Stimulated activated CD8-positive, alpha-beta memory T cell treated with anti-CD3 and anti-CD28 coated beads, Interleukin-7, amount 100 ng/mL, for 4 hours (primary cell): ENCODE results near the gene SYDE2.

Experiments used
- DNase-seq, 2 donors: peaks; one replicate each; pipeline ENCODE4 v3.0.0-alpha.2; 2020; ENCODE audit warnings: low read depth in 2 of 2

The SYDE2 gene

GRCh38 chr1:85132078-85132720, 68.6 kb downstream of the SYDE2 start:
- DNase-seq: no peak

GRCh38 chr1:85128316-85128715, 72.5 kb downstream of the SYDE2 start:
- DNase-seq: no peak

GRCh38 chr1:85125891-85126290, 74.9 kb downstream of the SYDE2 start:
- DNase-seq: no peak

- DNase-seq: no peak
These were observed 76.7 kb downstream of the SYDE2 start for GRCh38 chr1:85124091-85124490.

GRCh38 chr1:85122169-85122568, 78.6 kb downstream of the SYDE2 start:
- DNase-seq: no peak

GRCh38 chr1:85121744-85122143, 79.1 kb downstream of the SYDE2 start:
- no peak for DNase-seq

GRCh38 chr1:85118751-85119150, 82.1 kb downstream of the SYDE2 start:
- no peak for DNase-seq

- no peak for DNase-seq
These were observed 84.0 kb downstream of the SYDE2 start for GRCh38 chr1:85116856-85117255.

- no peak for DNase-seq
These were observed 84.9 kb downstream of the SYDE2 start for GRCh38 chr1:85115933-85116332.

- no peak for DNase-seq
These were observed 89.1 kb downstream of the SYDE2 start for GRCh38 chr1:85111695-85112094.

GRCh38 chr1:85109475-85109874, 91.3 kb downstream of the SYDE2 start:
- peak in 1 of 2 donors; percentile 4 for DNase-seq
